Tongue (tissue), 2 donors: ENCODE measurements around the gene MMP23B. TPM values are rescaled to one million over a fixed set of nuclear protein-coding genes. Genes with fewer than 3 reads are reported as not detected.
A peak's percentile ranks its signal among the peaks of the same experiment; 100 is the strongest.
"Not testable (repeated sequence)": the region's sequence is repeated elsewhere in the genome, so short reads cannot be mapped to it uniquely, and the experiment has no call there.

Experiments
- DNase-seq: peaks from one replicate; pipeline ENCODE4 v3.0.0-alpha.2; 2015
- total RNA-seq: library from RNA; depleted of rRNA; stranded (reverse); fragments of >200 nt; gene quantifications from one replicate; pipeline ENCODE4 v1.2.3, GENCODE V29; 2014

The MMP23B gene
- total RNA-seq, 1 donor from 2014 or later: 18.1 TPM

GRCh38 chr1:1630965-1631781 lies 800 bp upstream of the MMP23B start:
- DNase-seq: peak; percentile 81

- DNase-seq: not testable (repeated sequence)
Observed at GRCh38 chr1:1633409-1633808, 1.4 kb downstream of the MMP23B start.

GRCh38 chr1:1634613-1635012 lies 2.6 kb downstream of the MMP23B start:
- DNase-seq: not testable (repeated sequence)

- not testable (repeated sequence) for DNase-seq
Observed at GRCh38 chr1:1636621-1637478, 4.9 kb downstream of the MMP23B start.

- not testable (repeated sequence) for DNase-seq
Observed at GRCh38 chr1:1637479-1637875, 5.5 kb downstream of the MMP23B start.

GRCh38 chr1:1638528-1638927 lies 6.6 kb downstream of the MMP23B start:
- DNase-seq: not testable (repeated sequence)

- DNase-seq: not testable (repeated sequence)
Observed at GRCh38 chr1:1639368-1639767, 7.4 kb downstream of the MMP23B start.

- not testable (repeated sequence) for DNase-seq
Observed at GRCh38 chr1:1640081-1640480, 8.1 kb downstream of the MMP23B start.

- DNase-seq: not testable (repeated sequence)
Observed at GRCh38 chr1:1640711-1641461, 8.9 kb downstream of the MMP23B start.

GRCh38 chr1:1646326-1646725 lies 14.4 kb downstream of the MMP23B start:
- DNase-seq: not testable (repeated sequence)

GRCh38 chr1:1647567-1648241 lies 15.7 kb downstream of the MMP23B start:
- not testable (repeated sequence) for DNase-seq

- DNase-seq: not testable (repeated sequence)
Observed at GRCh38 chr1:1648265-1648664, 16.3 kb downstream of the MMP23B start.

- peak; percentile 98 for DNase-seq
Observed at GRCh38 chr1:1658583-1659549, 26.9 kb downstream of the MMP23B start, which contains the start of gene CDK11B. Gene CDK11B (minus strand): TSS chr1:1659004. CDS start chr1:1657485, 1,519 bp downstream.

- not testable (repeated sequence) for DNase-seq
Observed at GRCh38 chr1:1662392-1662791, 30.4 kb downstream of the MMP23B start.

- DNase-seq: not testable (repeated sequence)
Observed at GRCh38 chr1:1662830-1663560, 31.0 kb downstream of the MMP23B start.

- DNase-seq: not testable (repeated sequence)
Observed at GRCh38 chr1:1664318-1664717, 32.3 kb downstream of the MMP23B start.

GRCh38 chr1:1664941-1665814 lies 33.2 kb downstream of the MMP23B start:
- DNase-seq: no peak

GRCh38 chr1:1665815-1666251 lies 33.9 kb downstream of the MMP23B start:
- no peak for DNase-seq
